Adrenal gland (tissue), 12 donors: ENCODE results near the gene TBL3. TPM values are rescaled to one million over a fixed set of nuclear protein-coding genes. Genes with fewer than 3 reads are reported as not detected.

ENCODE experiments used
- DNase-seq, 7 donors: peaks; one replicate each; pipeline ENCODE4 v3.0.0-alpha.2; 2019 to 2020
- H3K27ac ChIP-seq, 5 donors: fragments of 200-600 bp; sonication (generic) in 4 of 5; 1 replicate in 3 of 5; 2 replicates in 2 of 5; pipeline versions ENCODE4 v1.5.1 to v1.8.0; 2016 to 2020; ENCODE audit warnings: mild to moderate bottlenecking in 1 of 5
- H3K27me3 ChIP-seq: fragments of 200-600 bp; 2 replicates; pipeline ENCODE4 v1.8.0; 2021
- H3K36me3 ChIP-seq, 2 donors: fragments of 200-600 bp; replicated peaks in 1 of 2; 1 replicate in 1 of 2; 2 replicates in 1 of 2; pipeline versions ENCODE4 v1.5.1 to v1.8.0; 2018 to 2022
- H3K4me1 ChIP-seq, 2 donors: fragments of 200-600 bp; replicated peaks in 1 of 2; 1 replicate in 1 of 2; 2 replicates in 1 of 2; pipeline versions ENCODE4 v1.5.1 to v1.8.0; 2018 to 2021
- H3K4me3 ChIP-seq, 4 donors: fragments of 200-600 bp; sonication (generic) in 3 of 4; one replicate each; pipeline ENCODE4 v1.5.1; 2016 to 2018
- H3K9me3 ChIP-seq, 3 donors: fragments of 200-600 bp; sonication (generic) in 1 of 3; replicated peaks in 1 of 3; 1 replicate in 2 of 3; 2 replicates in 1 of 3; pipeline versions ENCODE4 v1.5.1 to v1.8.0; 2016 to 2021
- CTCF ChIP-seq, 6 experiments: fragments of 450-650 bp in 4 of 6; fragments of 200-600 bp in 2 of 6; sonication (generic) in 1 of 6; IDR thresholded peaks; 1 replicate in 5 of 6; 2 replicates in 1 of 6; pipeline versions ENCODE4 v1.5.1 to v1.8.0; 2016 to 2021; ENCODE audit warnings: antibody characterized with exemption in 6 of 6, mild to moderate bottlenecking in 2 of 6, moderate library complexity in 1 of 6
- POLR2A ChIP-seq, 2 donors: fragments of 450-650 bp; IDR thresholded peaks; one replicate each; pipeline ENCODE4 v1.6.1; 2017; ENCODE audit warnings: antibody characterized with exemption in 2 of 2, mild to moderate bottlenecking in 2 of 2, moderate library complexity in 1 of 2
- WGBS, 4 donors: extraction: QIAGEN DNeasy Blood & Tissue Kit in 2 of 4; methylation state at CpG; one replicate each; pipeline versions ENCODE4 v1.1.5 to v1.1.7; 2013 to 2017; 5-methylcytosine and 5-hydroxymethylcytosine counted together
- intact Hi-C, 2 donors: fragments of 100-400 bp; cut with DNase I; formaldehyde crosslinking; loops; one replicate each; pipeline versions ENCODE4 v1.14.1 to v1.15.0; 2022 to 2023
- polyA plus RNA-seq, 3 donors: library from polyadenylated mRNA; stranded (reverse); fragments of 200-250 nt in 2 of 3; fragments of 350-450 nt in 1 of 3; fragmentation: Illumina TruSeq in 1 of 3; extraction: RNeasy Lipid Tissue Mini Kit (QIAGEN cat#74804) in 1 of 3; gene quantifications; one replicate each; pipeline ENCODE4 v1.2.3, GENCODE V29; 2013 to 2014
- total RNA-seq, 9 donors: library from RNA; depleted of rRNA in 4 of 9; stranded (reverse); fragments of >200 nt in 4 of 9; fragments of 120-200 nt in 1 of 9; fragmentation: NEBNext Ultra II Directional in 1 of 9; extraction: Animal tissue kit (Norgen Biotek cat#: 25700) in 1 of 9; gene quantifications; one replicate each; pipeline versions ENCODE4 v1.1.0 to v1.2.4, GENCODE V29; 2013 to 2023
- donor health status: healthy with polysubstance abuse.
- donor health status: Bipolar disorder and iron deficiency.
- donor health status: DM: yes; HTN: yes; CAD: no.
- donor health status: DM: no; HTN: no; CAD: no.
- donor health status: DM: no; HTN: no; CAD: no.
- donor health status: DM: yes; HTN: yes; CAD: no.

Gene TBL3
- total and polyA plus RNA-seq, 12 donors, result 10.8 to 137 (median 36.2) TPM

GRCh38 chr16:2015947-2016208, 44.0 kb downstream of the TBL3 start:
- no peaks in the 10 kb centered on the region for H3K36me3 ChIP-seq
- intact Hi-C loops, result no loop called here
- H3K9me3 ChIP-seq, result no peaks in the 10 kb centered on the region
- WGBS, 4 donors, result 72 to 84% (median 82%) methylated on average over 7 of the region's 7 CpGs
- TF ChIP-seq POLR2A (IDR thresholded peaks at IDR 0.05) (no peak), CTCF (IDR thresholded peaks at IDR 0.05) (no peak)
- no peak overlapping the region for H3K4me3 ChIP-seq
- H3K4me1 ChIP-seq, result no peaks in the 10 kb centered on the region
- DNase-seq, result no peak
- no peak overlapping the region for H3K27ac ChIP-seq
- H3K27me3 ChIP-seq, result peaks cover 17% of the 10 kb centered on the region

- Histone ChIP-seq H3K36me3 (no peaks in the 10 kb centered on the region), H3K4me1 (no peaks in the 10 kb centered on the region), H3K9me3 (no peaks in the 10 kb centered on the region), H3K27me3 (peaks cover 17% of the 10 kb centered on the region), H3K27ac (no peak overlapping the region), H3K4me3 (no peak overlapping the region)
- DNase-seq, result no peak
- TF ChIP-seq POLR2A (IDR thresholded peaks at IDR 0.05) (no peak), CTCF (IDR thresholded peaks at IDR 0.05) (peak in 3 of 6 experiments; percentile 6 to 19 (median 17))
- 21 to 26% (median 24%) methylated on average over 3 to 13 of the region's 13 CpGs for WGBS, 4 donors
- intact Hi-C loops, result no loop called here
These were observed 44.6 kb downstream of the TBL3 start for GRCh38 chr16:2016407-2016922.

- Histone ChIP-seq H3K27me3 (peaks cover 17% of the 10 kb centered on the region), H3K9me3 (no peaks in the 10 kb centered on the region), H3K36me3 (no peaks in the 10 kb centered on the region), H3K27ac (no peak within 1 kb of the TSS), H3K4me1 (peaks cover 14 to 17% of the 10 kb centered on the region in 2 donors), H3K4me3 (no peak within 1 kb of the TSS)
- intact Hi-C loops, result no loop called here
- no peak for DNase-seq
- WGBS, 4 donors, result 3 to 27% (median 10%) methylated on average over 5 to 33 of the region's 33 CpGs
- TF ChIP-seq POLR2A (IDR thresholded peaks at IDR 0.05), result no peak
- TF ChIP-seq CTCF (IDR thresholded peaks at IDR 0.05), result no peak
These were observed 47.7 kb downstream of the TBL3 start, which contains the start of gene NPW for GRCh38 chr16:2019518-2019920. Gene NPW, plus strand, starts transcription at chr16:2019785.

GRCh38 chr16:2019921-2020831, 48.3 kb downstream of the TBL3 start:
- no peak overlapping the region for H3K4me3 ChIP-seq
- no peaks in the 10 kb centered on the region for H3K36me3 ChIP-seq
- no peak for TF ChIP-seq POLR2A (IDR thresholded peaks at IDR 0.05)
- TF ChIP-seq CTCF (IDR thresholded peaks at IDR 0.05), result no peak
- peaks cover 14 to 17% of the 10 kb centered on the region in 2 donors for H3K4me1 ChIP-seq
- no peaks in the 10 kb centered on the region for H3K9me3 ChIP-seq
- H3K27me3 ChIP-seq, result peaks cover 17% of the 10 kb centered on the region
- 0 to 27% (median 16%) methylated on average over 1 to 96 of the region's 96 CpGs for WGBS, 4 donors
- DNase-seq, result no peak
- intact Hi-C loops, result loop anchor here (5.0 kb wide), 2 partner anchors 62 to 127 kb away; partner anchors contain the start of gene RAB26 (in 1 of the 2)
- no peak overlapping the region for H3K27ac ChIP-seq
